ENCODE results near the gene LASP1.
"Not testable (repeated sequence)": the region's sequence is repeated elsewhere in the genome, so short reads cannot be mapped to it uniquely, and the experiment has no call there.

Gene LASP1

DNA sequence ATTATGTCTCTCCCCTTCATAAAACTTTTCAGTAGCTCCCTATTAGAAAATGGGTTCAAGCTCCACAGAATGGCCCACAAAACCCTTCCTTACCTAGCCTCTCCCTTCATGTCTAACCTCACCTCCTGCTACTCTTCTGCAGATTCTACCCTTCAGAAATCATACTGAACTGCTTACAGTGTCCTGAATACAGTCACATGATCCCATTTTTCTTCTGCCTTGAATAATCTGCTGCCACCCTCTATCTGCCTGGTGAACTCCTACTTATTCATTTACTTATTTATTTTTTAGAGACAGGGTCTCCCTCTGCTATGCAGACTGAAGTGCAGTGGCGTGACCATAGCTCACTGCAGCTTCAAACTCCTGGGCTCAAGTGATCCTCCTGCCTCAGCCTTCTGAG is 70.5 kb downstream of the LASP1 start:
- DNase-seq = no peak

DNA sequence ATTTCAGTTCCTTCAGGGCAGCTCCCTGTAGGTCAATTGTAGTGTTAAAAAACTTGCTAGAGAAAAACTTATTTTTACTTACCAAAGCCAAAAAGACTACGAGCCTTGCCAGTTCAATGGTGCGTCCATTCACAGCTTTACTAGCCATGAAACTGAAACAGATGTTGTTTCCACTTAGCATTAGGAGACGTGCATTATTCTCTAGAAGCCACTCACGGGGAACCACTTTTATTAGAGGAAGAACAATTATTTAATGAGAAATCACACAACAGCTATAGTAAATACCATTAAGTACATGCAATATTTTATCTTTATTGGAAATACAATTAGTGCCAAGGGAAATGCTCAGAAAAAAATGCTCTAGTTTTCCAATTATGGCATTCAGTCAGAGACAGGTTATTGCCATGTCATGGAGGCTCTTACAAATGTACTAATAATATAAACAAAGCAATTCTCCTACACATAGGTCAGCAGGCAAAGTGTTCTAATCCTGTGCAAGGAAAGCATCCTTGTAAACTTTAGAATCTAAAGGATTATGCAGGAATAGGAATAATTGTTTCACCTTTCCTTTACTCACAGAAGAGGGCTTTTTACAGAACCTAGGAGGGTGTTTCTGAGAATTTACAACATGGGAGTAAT is 73.0 kb downstream of the LASP1 start:
- no peak for DNase-seq

DNA sequence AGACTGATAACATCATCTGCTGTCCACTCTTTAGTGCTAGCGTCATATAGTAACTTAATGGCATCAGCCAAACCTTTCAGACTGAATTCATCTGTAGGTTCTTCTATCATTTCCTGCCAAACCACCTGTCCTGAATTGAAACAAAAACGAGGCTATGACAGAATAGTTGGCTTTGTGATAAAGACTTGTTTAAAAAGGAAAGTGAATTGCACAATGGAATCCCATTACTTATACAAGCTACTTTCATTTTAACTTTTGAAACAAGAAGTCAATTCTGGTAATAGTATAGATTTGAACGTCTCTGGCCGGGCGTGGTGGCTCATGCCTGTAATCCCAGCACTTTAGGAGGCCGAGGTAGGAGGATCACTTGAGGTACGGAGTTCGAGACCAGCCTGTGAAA is 73.7 kb downstream of the LASP1 start:
- no peak for DNase-seq

DNA sequence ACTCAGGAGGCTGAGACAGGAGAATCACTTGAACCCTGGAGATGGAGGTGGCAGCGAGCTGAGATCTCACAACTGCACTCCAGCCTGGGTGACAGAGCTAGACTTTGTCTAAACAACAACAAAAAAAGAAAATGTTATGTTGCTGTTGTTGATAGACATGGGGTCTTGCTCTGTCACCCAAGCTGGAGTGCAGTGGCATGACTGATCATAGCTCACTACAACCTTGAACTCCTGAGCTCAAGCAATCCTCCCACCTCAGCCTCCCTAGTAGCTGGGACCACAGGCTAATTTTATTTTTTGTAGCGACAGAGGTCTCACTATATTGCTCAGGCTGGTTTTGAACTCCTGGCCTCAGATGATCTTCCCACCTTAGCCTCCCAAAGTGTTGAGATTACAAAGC is 77.3 kb downstream of the LASP1 start:
- DNase-seq = no peak

DNA sequence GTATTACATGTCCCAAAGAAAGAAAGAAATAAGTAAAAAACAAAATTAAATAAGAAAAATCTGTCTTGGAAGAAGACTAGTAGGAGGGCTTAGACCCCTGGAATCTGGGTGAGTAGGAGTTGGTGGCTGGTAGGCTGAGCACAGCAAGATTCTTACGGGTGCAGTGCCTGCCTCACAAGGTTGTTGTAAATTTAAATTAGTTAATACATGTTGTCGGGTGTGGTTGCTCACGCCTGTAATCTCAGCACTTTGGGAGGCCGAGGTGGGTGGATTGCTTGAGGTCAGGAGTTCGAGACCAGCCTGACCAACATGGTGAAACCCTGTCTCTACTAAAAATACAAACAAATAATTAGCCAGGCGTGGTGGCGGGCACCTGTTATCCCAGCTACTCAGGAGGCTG is 83.9 kb downstream of the LASP1 start:
- DNase-seq = not testable (repeated sequence)

DNA sequence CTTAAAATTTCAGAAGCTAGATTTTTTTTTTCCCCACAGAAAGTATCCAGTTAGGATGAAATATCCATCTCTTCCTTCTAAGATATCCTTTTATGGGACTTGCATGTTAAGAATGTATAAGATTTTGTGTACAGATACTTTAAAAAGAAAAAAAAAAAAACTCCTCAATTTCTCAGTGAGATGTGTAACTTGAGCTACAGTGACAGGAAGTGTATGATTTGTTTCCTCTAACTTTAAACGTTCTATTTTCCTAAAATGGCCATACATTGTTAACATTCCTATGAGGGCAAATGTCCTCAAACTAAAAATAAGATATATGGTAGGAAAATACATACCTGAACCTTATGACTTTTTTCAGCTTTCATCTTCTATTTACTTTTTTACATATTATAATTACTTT is 88.5 kb downstream of the LASP1 start:
- no peak for DNase-seq

DNA sequence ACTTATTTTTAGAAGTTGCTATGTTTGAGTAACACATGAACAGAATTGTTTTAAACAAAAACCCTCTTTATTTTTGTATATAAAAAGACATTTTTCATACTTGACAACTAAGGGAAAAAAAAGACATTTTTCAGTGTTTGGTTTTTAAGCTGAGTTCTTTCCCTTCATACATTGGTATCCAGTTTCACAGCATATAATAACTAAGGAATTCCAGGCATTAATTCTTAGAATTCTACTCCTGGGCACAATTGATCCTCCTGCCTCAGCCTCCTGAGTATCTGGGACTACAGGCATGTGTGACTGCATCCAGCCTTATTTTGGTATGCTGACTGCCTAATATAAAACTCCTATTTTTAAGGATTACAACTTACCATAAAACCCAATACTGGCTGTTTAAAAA is 88.9 kb downstream of the LASP1 start:
- no peak for DNase-seq

DNA sequence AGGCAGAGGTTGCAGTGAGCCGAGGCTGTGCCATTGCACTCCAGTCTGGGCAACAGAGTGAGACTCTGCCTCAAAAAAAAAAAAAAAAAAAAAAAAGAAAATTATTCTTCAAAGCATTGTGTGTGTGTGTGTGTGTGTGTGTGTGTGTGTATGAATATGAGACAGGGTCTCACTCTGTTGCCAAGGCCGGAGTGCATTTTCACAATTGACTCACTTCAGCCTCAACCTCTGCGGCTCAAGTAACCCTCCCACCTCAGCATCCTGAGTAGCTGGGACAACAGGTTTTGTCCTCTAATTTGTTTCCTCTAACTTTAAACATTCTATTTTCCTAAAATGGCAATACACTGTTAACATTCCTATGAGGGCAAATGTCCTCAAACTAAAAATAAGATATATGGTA is 89.7 kb downstream of the LASP1 start:
- no peak for DNase-seq

DNA sequence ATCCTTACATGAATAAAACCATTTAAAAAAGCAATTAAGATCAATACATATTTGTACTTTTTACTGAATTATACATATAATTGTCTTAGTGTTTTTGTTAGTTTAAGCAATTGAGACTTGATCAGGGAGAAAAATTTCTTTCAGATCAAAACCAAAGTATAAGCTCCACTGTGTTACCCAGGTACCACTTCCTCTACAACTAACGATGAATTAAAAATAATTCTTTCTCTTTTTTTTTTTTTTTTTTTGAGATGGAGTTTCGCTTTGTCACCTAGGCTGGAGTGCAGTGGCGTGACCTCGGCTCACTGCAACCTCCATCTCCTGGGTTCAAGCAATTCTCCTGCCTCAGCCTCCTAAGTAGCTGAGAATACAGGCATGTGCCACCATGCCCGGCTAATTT is 90.5 kb downstream of the LASP1 start:
- no peak for DNase-seq

DNA sequence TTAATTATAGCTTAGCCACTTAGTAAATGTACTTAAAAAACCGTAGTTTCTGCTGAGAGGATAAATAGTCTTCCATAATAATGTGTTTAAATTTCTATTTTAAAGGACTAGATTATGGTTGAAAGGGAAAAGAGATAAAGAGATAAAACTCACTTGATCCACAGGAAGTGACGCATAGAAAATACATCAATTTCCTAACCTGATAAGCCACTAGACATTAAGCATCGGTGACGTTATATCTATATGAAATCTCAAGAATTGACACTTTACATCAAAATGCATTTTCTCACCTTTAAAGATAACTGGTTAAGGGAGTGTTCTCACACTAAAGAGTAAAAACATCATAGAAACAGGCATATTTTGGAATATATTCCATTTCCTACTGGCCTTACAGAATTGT is 91.6 kb downstream of the LASP1 start:
- no peak for DNase-seq

DNA sequence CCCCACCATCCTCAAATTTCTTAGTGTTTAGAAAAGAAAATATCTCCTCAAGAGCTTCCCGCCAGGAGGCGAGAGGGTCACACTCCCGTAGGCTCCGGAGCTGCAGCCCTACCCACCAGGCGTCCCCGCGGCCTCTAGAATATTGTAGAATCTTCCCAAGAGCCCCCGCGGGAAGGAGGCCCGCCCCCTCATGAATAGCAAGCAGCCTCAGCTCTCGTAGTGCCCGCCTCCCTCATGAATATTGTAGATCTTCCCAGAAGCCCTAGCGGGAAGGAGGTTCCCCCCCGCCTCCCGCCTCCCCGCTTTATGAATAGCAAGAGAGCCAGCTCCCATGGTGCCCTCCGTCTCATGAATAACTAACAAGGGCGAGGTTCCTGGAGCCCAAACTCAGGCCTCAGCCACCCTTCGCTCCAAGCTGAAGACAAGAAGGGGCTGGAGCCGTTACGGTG is 97.5 kb downstream of the LASP1 start, which contains the start of gene FBXO47:
Gene FBXO47, minus strand, starts transcription at position 114 of the 449 bp plus-strand sequence. CDS start 4,378 bp downstream, outside the sequence.
- DNase-seq = no peak

DNA sequence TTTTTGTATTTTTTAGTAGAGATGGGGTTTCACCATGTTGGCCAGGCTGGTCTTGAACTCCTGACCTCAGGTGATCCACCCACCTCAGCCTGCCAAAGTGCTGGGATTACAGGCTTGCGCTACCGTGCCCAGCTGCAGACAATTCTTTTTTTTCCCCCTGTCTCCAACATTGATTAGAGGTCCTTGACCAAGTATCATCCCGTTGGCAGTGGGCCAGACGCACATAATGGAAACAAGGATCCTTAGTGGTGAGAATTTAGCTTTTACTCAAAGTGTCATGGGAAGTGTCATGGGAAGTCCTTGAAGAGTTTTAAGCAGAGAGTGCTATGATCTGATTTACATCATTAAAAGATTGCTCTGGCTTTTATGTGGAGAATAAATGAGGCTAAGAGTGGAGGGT is 99.4 kb downstream of the LASP1 start:
- DNase-seq = peak; percentile 2 to 42

DNA sequence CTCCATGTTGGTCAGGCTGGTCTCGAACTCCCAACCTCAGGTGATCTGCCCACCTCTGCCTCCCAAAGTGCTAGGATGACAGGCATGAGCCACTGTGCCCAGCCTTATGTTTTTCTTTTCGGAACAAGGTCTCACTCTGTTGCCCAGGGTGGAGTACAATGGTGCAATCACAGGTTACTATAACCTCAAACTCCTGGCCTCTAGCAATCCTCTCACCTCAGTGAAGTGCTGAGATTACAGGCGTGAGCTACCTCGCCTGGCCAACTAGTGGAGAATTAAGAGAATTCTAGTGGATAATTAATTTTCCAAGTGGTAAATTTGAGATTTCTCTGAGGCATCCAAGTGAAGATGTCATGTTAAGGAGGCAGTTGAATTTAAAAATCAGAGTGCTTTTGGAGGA is 100.3 kb downstream of the LASP1 start:
- DNase-seq = no peak

DNA sequence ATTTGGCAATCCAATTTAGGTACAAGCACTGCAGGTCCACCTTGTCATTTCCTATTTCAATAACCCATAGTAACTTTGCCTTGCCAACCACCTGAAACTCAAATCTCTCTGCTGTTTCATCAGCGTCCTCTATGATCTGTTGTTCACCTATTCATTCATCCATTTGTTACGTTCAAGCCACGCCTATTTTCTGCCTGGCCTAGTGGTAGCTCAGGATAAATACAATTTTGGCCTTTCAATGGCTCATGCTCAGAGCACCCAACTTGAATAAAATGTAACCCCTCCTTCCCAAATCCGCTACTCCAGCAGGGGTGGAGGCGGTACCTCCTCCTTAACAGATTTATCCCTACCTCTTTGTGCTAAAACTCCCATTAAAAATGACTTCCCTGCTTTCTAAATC is 100.9 kb downstream of the LASP1 start:
- DNase-seq = no peak
